HEK293 (cell line): ENCODE measurements around the gene GLYATL3.

Source experiments
- CTCF ChIA-PET: fragments of 350-600 bp; formaldehyde crosslinking; extraction: SDS; loops from one replicate; lab custom pipeline; 2021; ENCODE audit warnings: antibody characterized with exemption; lab: Yijun Ruan, JAX
- POLR2A ChIA-PET: fragments of 300-600 bp; formaldehyde crosslinking; extraction: SDS; loops from one replicate; lab custom pipeline; 2020; ENCODE audit warnings: antibody characterized with exemption, inconsistent platforms; lab: Yijun Ruan, JAX
- H3K27ac ChIP-seq: fragments of 200-500 bp; sonication (Bioruptor generic); 2 replicates; pipeline ENCODE4 v1.5.1; 2014; ENCODE audit warnings: low read depth, low read length, control low read depth, inconsistent platforms; ENCODE audit errors: extremely low read depth
- H3K36me3 ChIP-seq, 2 experiments: fragments of 200-500 bp in 1 of 2; sonication (Bioruptor generic) in 1 of 2; 1 replicate in 1 of 2; 2 replicates in 1 of 2; pipeline ENCODE4 v1.5.1; 2014 to 2017; ENCODE audit warnings: inconsistent platforms in 2 of 2, low read length in 2 of 2; ENCODE audit not compliant: control insufficient read depth in 2 of 2, insufficient read depth in 1 of 2
- H3K4me1 ChIP-seq: fragments of 200-500 bp; sonication (Bioruptor generic); 2 replicates; pipeline ENCODE4 v1.5.1; 2014; ENCODE audit warnings: mild to moderate bottlenecking, low read length, inconsistent platforms; ENCODE audit not compliant: control insufficient read depth, insufficient read depth
- H3K4me3 ChIP-seq: 2 replicates; pipeline ENCODE4 v1.5.1; 2011; ENCODE audit warnings: low read depth, mild to moderate bottlenecking, control low read depth, low read length, moderate library complexity
- H3K9me3 ChIP-seq: fragments of 200-500 bp; sonication (Bioruptor generic); 2 replicates; pipeline ENCODE4 v1.5.1; 2014; ENCODE audit warnings: low read depth, low read length, inconsistent platforms; ENCODE audit not compliant: control insufficient read depth, insufficient read depth
- BCL11B ChIP-seq: fragments of 450-650 bp; formaldehyde crosslinking; IDR thresholded peaks from 2 replicates; pipeline ENCODE4 v1.5.1; 2016; ENCODE audit warnings: low read depth, missing biosample characterization, missing genetic modification characterization
- HOXA7 ChIP-seq: sonication (generic); formaldehyde crosslinking; IDR thresholded peaks from 2 replicates; pipeline ENCODE4 v1.8.1; 2022; ENCODE audit warnings: missing genetic modification reagents, borderline replicate concordance
- IKZF3 ChIP-seq: fragments of 450-650 bp; IDR thresholded peaks from 2 replicates; pipeline ENCODE4 v1.5.0; 2018; ENCODE audit warnings: missing biosample characterization, mild to moderate bottlenecking, missing genetic modification characterization, moderate library complexity
- KLF8 ChIP-seq: fragments of 450-650 bp; formaldehyde crosslinking; IDR thresholded peaks from 2 replicates; pipeline ENCODE4 v1.5.1; 2016; ENCODE audit warnings: missing biosample characterization, missing genetic modification characterization
- PRDM1 ChIP-seq: fragments of 450-650 bp; formaldehyde crosslinking; IDR thresholded peaks from 2 replicates; pipeline ENCODE4; 2016; ENCODE audit warnings: missing biosample characterization, missing genetic modification characterization
- SP3 ChIP-seq: fragments of 450-650 bp; formaldehyde crosslinking; IDR thresholded peaks from 2 replicates; pipeline ENCODE4 v1.5.1; 2016; ENCODE audit warnings: missing biosample characterization, missing genetic modification characterization
- TRIM28 ChIP-seq: IDR thresholded peaks from 2 replicates; pipeline ENCODE4 v1.6.1; 2011; ENCODE audit warnings: low read length, control low read depth, borderline replicate concordance
- ZBTB48 ChIP-seq: fragments of 450-650 bp; formaldehyde crosslinking; IDR thresholded peaks from 2 replicates; pipeline ENCODE4 v1.5.1; 2016; ENCODE audit warnings: missing biosample characterization, missing genetic modification characterization
- ZFHX2 ChIP-seq: fragments of 450-650 bp; formaldehyde crosslinking; conservative IDR thresholded peaks from 2 replicates; pipeline ENCODE4 v1.5.1; 2016; ENCODE audit warnings: missing biosample characterization, missing genetic modification characterization
- ZFP41 ChIP-seq: fragments of 450-650 bp; formaldehyde crosslinking; IDR thresholded peaks from 2 replicates; pipeline ENCODE4 v1.5.1; 2016; ENCODE audit warnings: missing biosample characterization, missing genetic modification characterization, borderline replicate concordance
- ZNF157 ChIP-seq: fragments of 450-650 bp; formaldehyde crosslinking; IDR thresholded peaks from 2 replicates; pipeline ENCODE4 v1.5.1; 2016; ENCODE audit warnings: missing biosample characterization, missing genetic modification characterization
- ZNF174 ChIP-seq: fragments of 450-650 bp; formaldehyde crosslinking; IDR thresholded peaks from 2 replicates; pipeline ENCODE4 v1.5.0; 2017; ENCODE audit warnings: missing biosample characterization, mild to moderate bottlenecking, missing genetic modification characterization
- ZNF175 ChIP-seq: fragments of 450-650 bp; formaldehyde crosslinking; IDR thresholded peaks from 2 replicates; pipeline ENCODE4 v1.5.1; 2016; ENCODE audit warnings: missing biosample characterization, missing genetic modification characterization
- ZNF2 ChIP-seq: fragments of 450-650 bp; formaldehyde crosslinking; IDR thresholded peaks from 2 replicates; pipeline ENCODE4 v1.5.1; 2016; ENCODE audit warnings: missing biosample characterization, missing genetic modification characterization
- ZNF221 ChIP-seq: fragments of 450-650 bp; formaldehyde crosslinking; IDR thresholded peaks from 2 replicates; pipeline ENCODE4 v1.5.1; 2017; ENCODE audit warnings: missing biosample characterization, missing genetic modification characterization, borderline replicate concordance
- ZNF394 ChIP-seq: fragments of 450-650 bp; formaldehyde crosslinking; IDR thresholded peaks from 2 replicates; pipeline ENCODE4 v1.5.1; 2016; ENCODE audit warnings: missing biosample characterization, missing genetic modification characterization, mild to moderate bottlenecking, moderate library complexity, borderline replicate concordance
- ZNF473 ChIP-seq: fragments of 450-650 bp; formaldehyde crosslinking; IDR thresholded peaks from 2 replicates; pipeline ENCODE4 v1.5.1; 2017; ENCODE audit warnings: missing biosample characterization, missing genetic modification characterization
- ZNF629 ChIP-seq: fragments of 450-650 bp; formaldehyde crosslinking; IDR thresholded peaks from 2 replicates; pipeline ENCODE4 v1.5.1; 2017; ENCODE audit warnings: missing biosample characterization, missing genetic modification characterization
- ZNF645 ChIP-seq: fragments of 450-650 bp; formaldehyde crosslinking; IDR thresholded peaks from 2 replicates; pipeline ENCODE4; 2016; ENCODE audit warnings: missing biosample characterization, missing genetic modification characterization
- ZNF664 ChIP-seq: fragments of 450-650 bp; formaldehyde crosslinking; IDR thresholded peaks from 2 replicates; pipeline ENCODE4 v1.5.1; 2016; ENCODE audit warnings: missing biosample characterization, missing genetic modification characterization
- ZNF776 ChIP-seq: fragments of 450-650 bp; formaldehyde crosslinking; IDR thresholded peaks from 2 replicates; pipeline ENCODE4 v1.5.0; 2017; ENCODE audit warnings: missing biosample characterization, missing genetic modification characterization, borderline replicate concordance
- ZNF791 ChIP-seq: fragments of 450-650 bp; formaldehyde crosslinking; IDR thresholded peaks from 2 replicates; pipeline ENCODE4 v1.5.1; 2016; ENCODE audit warnings: missing biosample characterization, missing genetic modification characterization
- ZNF843 ChIP-seq: fragments of 450-650 bp; formaldehyde crosslinking; IDR thresholded peaks from 2 replicates; pipeline ENCODE4 v1.5.1; 2016; ENCODE audit warnings: missing biosample characterization, missing genetic modification characterization
- ZSCAN30 ChIP-seq: fragments of 450-650 bp; IDR thresholded peaks from 2 replicates; pipeline ENCODE4 v1.5.1; 2018; ENCODE audit warnings: missing biosample characterization, mild to moderate bottlenecking, missing genetic modification characterization, moderate library complexity

GLYATL3 gene

DNA sequence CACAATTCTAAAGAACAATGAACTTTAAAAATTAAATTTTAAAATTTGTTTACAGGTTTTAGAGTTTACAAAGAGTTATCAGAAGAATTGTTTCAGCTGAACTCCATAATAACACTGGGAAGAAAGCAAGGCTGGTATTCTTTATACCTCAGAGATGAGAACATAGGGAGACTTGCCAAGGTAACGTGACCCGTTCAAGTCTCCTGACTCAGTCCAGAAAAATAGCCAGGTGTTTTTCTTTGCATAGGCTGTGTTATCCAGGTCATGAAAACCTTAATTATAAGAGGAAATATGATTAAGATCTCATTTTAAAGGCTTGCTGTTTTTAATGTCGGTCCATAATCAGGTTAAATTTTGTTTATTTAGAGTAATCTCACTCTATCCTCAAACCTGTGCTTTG, 42.2 kb downstream of the GLYATL3 start:
- H3K36me3 ChIP-seq: no peaks in the 10 kb centered on the region
- TF ChIP-seq ZNF645 (tag by site-specific recombination) (no peak), KLF8 (tag by site-specific recombination) (no peak), ZNF664 (tag by site-specific recombination) (no peak), ZNF174 (no peak), ZNF629 (tag by site-specific recombination) (no peak), ZNF791 (tag by site-specific recombination) (no peak), SP3 (tag by site-specific recombination) (no peak), HOXA7 (CRISPR knock-in tag) (no peak), ZFP41 (tag by site-specific recombination) (no peak), ZBTB48 (no peak), ZNF175 (tag by site-specific recombination) (no peak), TRIM28 (no peak), ZNF221 (tag by site-specific recombination) (no peak), ZNF776 (tag by site-specific recombination) (no peak), ZNF473 (tag by site-specific recombination) (no peak), BCL11B (tag by site-specific recombination) (no peak), ZNF394 (tag by site-specific recombination) (no peak), ZNF157 (tag by site-specific recombination) (no peak), ZSCAN30 (tag by site-specific recombination) (no peak), IKZF3 (no peak)
- peak overlapping the region; percentile 43; the same call in 1 of the 2 replicates for H3K27ac ChIP-seq
- peaks cover 15% of the 10 kb centered on the region for H3K4me1 ChIP-seq
- H3K4me3 ChIP-seq: no peak overlapping the region
- POLR2A ChIA-PET: interaction anchor here (0.7 to 5.1 kb wide), 2 partner anchors 9 to 10 kb away, joined by 8 to 39 read pairs; partner anchors contain the start of gene C6orf141
- CTCF ChIA-PET: interaction anchor here (1.4 to 4.8 kb wide), 4 partner anchors 9 to 65 kb away, joined by 5 to 65 read pairs (median 12); partner anchors contain the start of gene C6orf141
- no peaks in the 10 kb centered on the region for H3K9me3 ChIP-seq

DNA sequence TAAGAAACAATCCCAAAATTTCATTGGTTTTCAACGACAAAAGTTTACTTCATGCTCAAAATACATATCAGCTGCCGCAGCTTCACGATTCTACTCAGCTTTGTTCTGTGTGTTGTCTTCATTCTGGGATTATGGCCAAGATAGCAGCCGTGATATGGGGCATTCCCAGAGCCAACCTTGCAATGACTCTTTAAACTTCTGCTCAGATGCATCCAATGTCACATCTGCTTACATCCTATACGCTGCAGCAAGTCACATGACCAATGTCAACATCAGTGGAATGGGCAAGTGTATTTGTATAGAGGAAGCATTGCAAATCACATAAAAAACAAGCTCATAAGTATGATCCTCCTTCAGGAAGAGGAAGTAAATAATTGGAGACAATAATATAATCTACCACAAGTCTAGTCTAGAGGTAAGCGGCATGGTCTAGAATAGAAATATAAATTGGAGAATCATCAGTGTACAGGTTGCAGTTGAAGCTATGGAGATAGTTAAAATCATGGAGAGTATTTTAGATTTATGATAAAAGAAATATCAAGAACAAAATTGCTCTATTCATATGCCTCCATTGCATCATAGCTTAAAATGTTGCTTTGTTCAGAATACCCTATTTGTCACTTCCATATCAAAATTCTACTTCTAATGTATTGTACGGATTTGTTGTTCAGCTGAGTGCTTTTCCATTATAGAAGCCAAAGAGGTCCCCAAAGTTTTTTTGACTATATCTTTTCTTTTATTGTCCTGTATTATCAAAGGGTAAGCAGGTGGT, 43.5 kb downstream of the GLYATL3 start:
- no peak overlapping the region for H3K27ac ChIP-seq
- H3K36me3 ChIP-seq: no peaks in the 10 kb centered on the region
- H3K9me3 ChIP-seq: no peaks in the 10 kb centered on the region
- no peak for TF ChIP-seq ZFHX2 (tag by site-specific recombination)
- no peak for TF ChIP-seq PRDM1 (tag by site-specific recombination)
- TF ChIP-seq ZNF2 (tag by site-specific recombination): 0 out of 2 replicates have a peak, but pooled peaks have one; percentile 54
- TF ChIP-seq ZNF843 (tag by site-specific recombination): no peak
- H3K4me1 ChIP-seq: peaks cover 15% of the 10 kb centered on the region
- ChIA-PET POLR2A (interaction anchor here (5.1 kb wide), 1 partner anchor 9 kb away, joined by 39 read pairs; the partner anchor contains the start of gene C6orf141), CTCF (interaction anchor here (0.6 to 4.8 kb wide), 4 partner anchors 8 to 64 kb away, joined by 3 to 65 read pairs (median 12); partner anchors contain the start of gene C6orf141)
- H3K4me3 ChIP-seq: no peak overlapping the region
